ENCODE measurements around the gene DLG1. TPM values are rescaled to one million over a fixed set of nuclear protein-coding genes. Genes with fewer than 3 reads are reported as not detected.

Gene DLG1
- polyA plus RNA-seq, 1 donor from 2014 or later, result 43.9 TPM

DNA sequence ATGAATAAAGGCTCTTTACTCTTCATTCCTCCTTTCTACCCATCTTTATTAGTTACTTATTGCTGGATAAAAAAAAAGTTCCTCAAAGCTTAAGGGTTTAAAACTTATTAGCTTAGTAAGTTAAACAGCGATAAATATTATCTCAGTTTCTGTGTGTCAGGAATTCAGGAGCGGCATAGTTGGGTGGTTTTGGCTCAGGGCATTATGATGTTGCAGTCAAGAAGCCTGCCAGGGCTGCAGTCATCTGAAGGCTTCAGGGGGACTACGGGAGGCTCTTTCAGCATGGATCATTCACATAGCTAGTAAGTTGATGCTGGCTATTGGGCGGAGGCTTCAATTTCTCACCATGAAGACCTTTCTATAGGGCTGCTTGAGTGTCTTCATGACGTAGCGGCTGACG, 1.9 kb upstream of the DLG1 start:
- H3K9me3 ChIP-seq (ENCODE audit: low read length), result no peaks in the 10 kb centered on the region
- peaks cover 18% of the 10 kb centered on the region for H3K79me2 ChIP-seq (replicated peaks; ENCODE audit: insufficient read depth, low read length)
- H3K27me3 ChIP-seq (ENCODE audit: insufficient read depth, low read depth, low read length), result peaks cover 19% of the 10 kb centered on the region
- H3K27ac ChIP-seq (ENCODE audit: low read length), result no peak overlapping the region
- no peak overlapping the region for H2AFZ ChIP-seq (ENCODE audit: low read depth, low read length)
- H3K9me2 ChIP-seq (ENCODE audit: insufficient read depth, low read length), result no peaks in the 10 kb centered on the region
- H3K4me3 ChIP-seq (ENCODE audit: low read length), result no peak overlapping the region
- no peak for TF ChIP-seq MXI1 (conservative IDR thresholded peaks at IDR 0.05; ENCODE audit: poor library complexity, severe bottlenecking)
- no peak for TF ChIP-seq TAF1 (IDR thresholded peaks at IDR 0.05; ENCODE audit: low read depth)
- no peak for TF ChIP-seq POLR2AphosphoS5 (IDR thresholded peaks at IDR 0.05)
- no peak for TF ChIP-seq EP300 (conservative IDR thresholded peaks at IDR 0.05; ENCODE audit: poor library complexity, severe bottlenecking)
- TF ChIP-seq EZH2 (IDR thresholded peaks at IDR 0.05; ENCODE audit: borderline replicate concordance, insufficient read depth, low read length, poor library complexity, severe bottlenecking), result no peak
- no peak for TF ChIP-seq REST (IDR thresholded peaks at IDR 0.05; ENCODE audit: borderline replicate concordance)
- TF ChIP-seq SMC3 (conservative IDR thresholded peaks at IDR 0.05; ENCODE audit: poor library complexity), result no peak
- H4K20me1 ChIP-seq (ENCODE audit: insufficient read depth), result no peaks in the 10 kb centered on the region
- no peak overlapping the region for H3K4me2 ChIP-seq (ENCODE audit: low read length)
- H3K9ac ChIP-seq (ENCODE audit: low read length), result no peak overlapping the region
- no peaks in the 10 kb centered on the region for H3K36me3 ChIP-seq (ENCODE audit: insufficient read depth, low read length)
- H3F3A ChIP-seq (ENCODE audit: insufficient read depth, low read length, poor library complexity, severe bottlenecking), result no peaks in the 10 kb centered on the region

DNA sequence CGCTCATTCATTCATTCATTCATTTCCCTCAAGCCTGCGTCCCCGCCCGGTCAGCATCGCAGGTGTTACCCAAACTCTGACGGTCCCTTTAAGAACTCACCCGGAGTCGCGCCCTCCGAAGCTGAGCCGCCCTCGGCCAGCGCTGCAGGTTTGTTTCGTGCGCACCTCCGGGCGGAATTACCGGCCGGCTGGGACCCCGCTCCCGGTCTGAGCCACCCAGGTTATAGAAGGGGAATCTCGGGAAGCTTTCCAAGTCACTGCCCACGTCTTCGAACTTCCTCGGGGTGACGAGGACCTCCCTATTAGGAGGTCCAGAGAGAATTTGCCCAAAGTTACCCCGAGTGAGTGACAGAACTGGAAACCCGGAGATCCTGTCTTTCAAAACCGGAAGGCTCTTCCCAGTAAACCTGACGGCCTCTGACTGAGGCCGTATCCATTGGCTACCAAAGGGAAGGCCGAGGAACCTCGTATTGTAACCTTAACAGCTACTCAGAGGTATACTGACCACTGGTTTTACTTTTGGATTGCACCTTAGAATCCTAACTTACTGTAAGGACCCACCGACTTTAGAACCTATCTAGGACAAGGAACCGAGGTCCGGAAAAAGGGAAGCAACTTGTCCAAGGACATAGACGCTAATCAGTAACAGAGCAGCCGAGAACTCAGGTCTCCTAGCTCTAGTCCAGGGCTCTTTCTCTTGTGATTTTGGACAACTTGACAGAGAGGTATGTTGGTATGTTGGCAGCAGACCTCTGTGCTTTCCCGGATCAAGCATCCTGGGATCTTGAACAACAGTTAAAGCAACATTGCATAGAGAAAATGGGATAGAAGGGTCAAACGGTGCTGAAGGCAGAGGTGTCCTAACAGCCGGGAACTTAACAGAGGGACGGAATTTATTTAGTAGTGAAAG, 788 bp upstream of the DLG1 start:
- H3K36me3 ChIP-seq (ENCODE audit: insufficient read depth, low read length), result no peaks in the 10 kb centered on the region
- H3K4me2 ChIP-seq (ENCODE audit: low read length), result peak overlapping the region; percentile 46
- H3K9me3 ChIP-seq (ENCODE audit: low read length), result no peaks in the 10 kb centered on the region
- peak overlapping the region; percentile 90 for H3K4me3 ChIP-seq (ENCODE audit: low read length)
- TF ChIP-seq RAD21 (conservative IDR thresholded peaks at IDR 0.05) (no peak), EP300 (conservative IDR thresholded peaks at IDR 0.05; ENCODE audit: poor library complexity, severe bottlenecking) (no peak), REST (IDR thresholded peaks at IDR 0.05; ENCODE audit: borderline replicate concordance) (no peak), EZH2 (IDR thresholded peaks at IDR 0.05; ENCODE audit: borderline replicate concordance, insufficient read depth, low read length, poor library complexity, severe bottlenecking) (no peak), CTCF (IDR thresholded peaks at IDR 0.05; ENCODE audit: poor library complexity, severe bottlenecking) (no peak), POLR2AphosphoS5 (IDR thresholded peaks at IDR 0.05) (no peak), TAF1 (IDR thresholded peaks at IDR 0.05; ENCODE audit: low read depth) (no peak)
- H3K9ac ChIP-seq (ENCODE audit: low read length), result no peak overlapping the region
- H3K79me2 ChIP-seq (replicated peaks; ENCODE audit: insufficient read depth, low read length), result peaks cover 28% of the 10 kb centered on the region
- no peaks in the 10 kb centered on the region for H3F3A ChIP-seq (ENCODE audit: insufficient read depth, low read length, poor library complexity, severe bottlenecking)
- no peak overlapping the region for H2AFZ ChIP-seq (ENCODE audit: low read depth, low read length)
- H3K9me2 ChIP-seq (ENCODE audit: insufficient read depth, low read length), result no peaks in the 10 kb centered on the region
- H3K27me3 ChIP-seq (ENCODE audit: insufficient read depth, low read depth, low read length), result peaks cover 19% of the 10 kb centered on the region
- H4K20me1 ChIP-seq (ENCODE audit: insufficient read depth), result no peaks in the 10 kb centered on the region
- H3K27ac ChIP-seq (ENCODE audit: low read length), result no peak overlapping the region

Measured in neural cell (in vitro differentiated cells).